Gastrocnemius medialis (tissue), 4 donors: Measurements from ENCODE around the gene TBX2. TPM values are rescaled to one million over a fixed set of nuclear protein-coding genes. Genes with fewer than 3 reads are reported as not detected.

Experiments
- ATAC-seq, 2 donors: fragments of 150-250 bp; one replicate each; pipeline ENCODE4 v1.9.1; 2016
- DNase-seq, 2 donors: peaks; one replicate each; pipeline ENCODE4 v3.0.0-alpha.2; 2019
- H3K27ac ChIP-seq, 4 donors: fragments of 200-600 bp; sonication (generic); 1 replicate in 1 of 4; 2 replicates in 3 of 4; pipeline ENCODE4 v1.5.1; 2016 to 2018; ENCODE audit warnings: mild to moderate bottlenecking in 2 of 4, moderate library complexity in 1 of 4
- H3K27me3 ChIP-seq, 3 donors: fragments of 200-600 bp; sonication (generic) in 2 of 3; 1 replicate in 1 of 3; 2 replicates in 2 of 3; pipeline versions ENCODE4 v1.5.1 to v1.6.0; 2016 to 2019; ENCODE audit warnings: mild to moderate bottlenecking in 1 of 3, moderate library complexity in 1 of 3
- H3K36me3 ChIP-seq, 2 donors: fragments of 200-600 bp; sonication (generic) in 1 of 2; one replicate each; pipeline ENCODE4 v1.5.1; 2017 to 2018
- H3K4me1 ChIP-seq, 2 donors: fragments of 200-600 bp; sonication (generic) in 1 of 2; one replicate each; pipeline ENCODE4 v1.5.1; 2016 to 2017; ENCODE audit warnings: mild to moderate bottlenecking in 2 of 2
- H3K4me3 ChIP-seq, 4 donors: fragments of 200-600 bp; sonication (generic) in 3 of 4; 1 replicate in 1 of 4; 2 replicates in 3 of 4; pipeline ENCODE4 v1.5.1; 2016 to 2019; ENCODE audit warnings: mild to moderate bottlenecking in 2 of 4
- H3K9me3 ChIP-seq, 3 donors: fragments of 200-600 bp; sonication (generic) in 2 of 3; 1 replicate in 1 of 3; 2 replicates in 2 of 3; pipeline ENCODE4 v1.5.1; 2016 to 2019
- CTCF ChIP-seq, 5 experiments: fragments of 450-650 bp in 3 of 5; fragments of 200-600 bp in 2 of 5; sonication (generic) in 2 of 5; IDR thresholded peaks in 4 of 5; conservative IDR thresholded peaks in 1 of 5; 1 replicate in 4 of 5; 2 replicates in 1 of 5; pipeline ENCODE4 v1.5.1; 2016 to 2019; ENCODE audit warnings: antibody characterized with exemption in 5 of 5, mild to moderate bottlenecking in 3 of 5, moderate library complexity in 3 of 5
- POLR2A ChIP-seq, 2 donors: fragments of 450-650 bp; IDR thresholded peaks; one replicate each; pipeline ENCODE4 v1.6.1; 2017; ENCODE audit warnings: antibody characterized with exemption in 2 of 2, mild to moderate bottlenecking in 2 of 2, moderate library complexity in 2 of 2
- in situ Hi-C, 4 donors: fragments of 200-750 bp; cut with MboI; loops; one replicate each; pipeline versions ENCODE4 v1.15.0 to v1.8.0; 2017; ENCODE audit warnings: low sequenced_read_pairs in 4 of 4
- intact Hi-C: fragments of 100-400 bp; cut with DNase I; formaldehyde crosslinking; loops from one replicate; pipeline ENCODE4 v1.15.1; 2023; ENCODE audit warnings: low total_unique reads
- total RNA-seq, 4 donors: library from RNA; depleted of rRNA; stranded (reverse); fragments of >200 nt; gene quantifications; one replicate each; pipeline versions ENCODE4 v1.1.0 to v1.2.3, GENCODE V29; 2016

Gene TBX2
- total RNA-seq, 4 donors from 2014 or later = 4.2 to 10.4 (median 6.4) TPM

- TF ChIP-seq POLR2A (IDR thresholded peaks at IDR 0.05) (no peak), CTCF (IDR thresholded peaks at IDR 0.05 in 4 of 5, conservative IDR thresholded peaks at IDR 0.05 in 1 of 5) (no peak)
- no peak for DNase-seq
- in situ Hi-C loops (loop anchor here in 2 of 4 donors (10.0 kb wide), 1 partner anchor 415 kb away; no protein-coding TSS in a partner anchor), intact Hi-C loops (loop anchor here (10.0 kb wide), 1 partner anchor 445 kb away; the partner anchor contains the start of gene BRIP1)
- H3K4me1 ChIP-seq = peaks cover 0 to 2% of the 10 kb centered on the region in 2 donors
- H3K36me3 ChIP-seq = no peaks in the 10 kb centered on the region
- peaks cover 5 to 26% (median 16%) of the 10 kb centered on the region in 3 donors for H3K27me3 ChIP-seq
- no peak for ATAC-seq
- H3K4me3 ChIP-seq = no peak overlapping the region
- H3K9me3 ChIP-seq = no peaks in the 10 kb centered on the region
- H3K27ac ChIP-seq = no peak overlapping the region
These were observed 19.9 kb downstream of the TBX2 start for GRCh38 chr17:61419496-61420046.

GRCh38 chr17:61420052-61420451 lies 20.4 kb downstream of the TBX2 start:
- DNase-seq (no peak), ATAC-seq (no peak)
- Histone ChIP-seq H3K4me1 (peaks cover 0 to 2% of the 10 kb centered on the region in 2 donors), H3K36me3 (no peaks in the 10 kb centered on the region), H3K9me3 (no peaks in the 10 kb centered on the region), H3K27me3 (peaks cover 5 to 26% (median 16%) of the 10 kb centered on the region in 3 donors), H3K4me3 (no peak overlapping the region), H3K27ac (no peak overlapping the region)
- TF ChIP-seq POLR2A (IDR thresholded peaks at IDR 0.05) (no peak), CTCF (IDR thresholded peaks at IDR 0.05 in 4 of 5, conservative IDR thresholded peaks at IDR 0.05 in 1 of 5) (no peak)
- intact Hi-C loops (no loop called here), in situ Hi-C loops (loop anchor here in 2 of 4 donors (10.0 kb wide), 1 partner anchor 415 kb away; no protein-coding TSS in a partner anchor)

GRCh38 chr17:61420745-61421398 lies 21.2 kb downstream of the TBX2 start:
- ATAC-seq = no peak
- Histone ChIP-seq H3K4me3 (no peak overlapping the region), H3K4me1 (peaks cover 0 to 2% of the 10 kb centered on the region in 2 donors), H3K9me3 (no peaks in the 10 kb centered on the region), H3K36me3 (no peaks in the 10 kb centered on the region), H3K27ac (no peak overlapping the region), H3K27me3 (peaks cover 5 to 26% (median 16%) of the 10 kb centered on the region in 3 donors)
- in situ Hi-C loops (loop anchor here in 2 of 4 donors (10.0 kb wide), 1 partner anchor 414 kb away; no protein-coding TSS in a partner anchor), intact Hi-C loops (no loop called here)
- no peak for TF ChIP-seq CTCF (IDR thresholded peaks at IDR 0.05 in 4 of 5, conservative IDR thresholded peaks at IDR 0.05 in 1 of 5)
- TF ChIP-seq POLR2A (IDR thresholded peaks at IDR 0.05) = no peak
- DNase-seq = no peak

- no peak overlapping the region for H3K4me3 ChIP-seq
- peaks cover 0 to 2% of the 10 kb centered on the region in 2 donors for H3K4me1 ChIP-seq
- no peak overlapping the region for H3K27ac ChIP-seq
- ATAC-seq (no peak), DNase-seq (no peak)
- no peaks in the 10 kb centered on the region for H3K9me3 ChIP-seq
- no peaks in the 10 kb centered on the region for H3K36me3 ChIP-seq
- peaks cover 5 to 26% (median 16%) of the 10 kb centered on the region in 3 donors for H3K27me3 ChIP-seq
- intact Hi-C loops (no loop called here), in situ Hi-C loops (loop anchor here in 2 of 4 donors (10.0 kb wide), 1 partner anchor 413 kb away; no protein-coding TSS in a partner anchor)
- no peak for TF ChIP-seq CTCF (IDR thresholded peaks at IDR 0.05 in 4 of 5, conservative IDR thresholded peaks at IDR 0.05 in 1 of 5)
- TF ChIP-seq POLR2A (IDR thresholded peaks at IDR 0.05) = no peak
These were observed 21.8 kb downstream of the TBX2 start for GRCh38 chr17:61421460-61421859.
